T-helper 1 cell (primary cell): ENCODE measurements around the gene NAPEPLD.
"Not testable (repeated sequence)": the region's sequence is repeated elsewhere in the genome, so short reads cannot be mapped to it uniquely, and the experiment has no call there.

Source experiments
- DNase-seq, 5 donors: peaks; one replicate each; pipeline ENCODE4 v3.0.0-alpha.2; 2012 to 2020

Gene NAPEPLD

DNA sequence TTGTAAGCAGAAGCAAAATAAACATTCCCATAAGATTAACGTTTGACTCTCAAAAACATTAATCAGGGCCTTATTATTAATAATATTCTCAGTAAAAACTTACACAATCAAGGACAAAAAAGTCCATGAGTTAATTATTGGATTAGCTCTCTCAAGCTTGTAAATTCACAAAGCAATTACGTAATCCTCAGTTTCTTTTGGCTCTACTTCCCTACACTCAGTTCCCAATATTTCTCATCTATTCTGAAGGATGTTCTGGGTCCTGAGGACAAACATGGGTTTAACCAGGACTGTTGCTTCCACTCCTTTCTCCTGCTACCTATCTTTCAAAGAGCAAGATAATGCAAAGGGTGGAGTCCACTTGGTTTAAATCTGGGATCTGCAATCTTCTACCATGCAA is 89.4 kb downstream of the NAPEPLD start:
- no peak for DNase-seq

DNA sequence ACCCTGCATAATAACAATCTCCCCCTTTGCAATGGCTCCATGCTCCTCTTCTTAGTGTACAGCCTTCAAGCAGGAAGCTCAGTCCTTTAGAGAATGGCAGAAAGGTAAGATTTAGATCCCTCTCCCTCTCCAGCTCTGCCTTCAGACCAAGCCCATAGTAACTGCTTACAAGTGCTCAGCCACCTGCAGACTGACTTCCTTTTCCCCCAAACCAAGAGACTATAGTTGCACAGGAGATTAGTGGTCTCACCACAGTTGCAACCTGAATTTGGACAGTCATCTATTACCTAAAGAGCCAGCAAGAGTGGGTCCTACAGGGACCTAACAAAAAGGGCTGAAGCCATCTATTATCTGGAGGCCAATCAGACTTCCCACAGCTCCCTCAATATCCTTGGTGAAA is 90.8 kb downstream of the NAPEPLD start:
- no peak for DNase-seq

DNA sequence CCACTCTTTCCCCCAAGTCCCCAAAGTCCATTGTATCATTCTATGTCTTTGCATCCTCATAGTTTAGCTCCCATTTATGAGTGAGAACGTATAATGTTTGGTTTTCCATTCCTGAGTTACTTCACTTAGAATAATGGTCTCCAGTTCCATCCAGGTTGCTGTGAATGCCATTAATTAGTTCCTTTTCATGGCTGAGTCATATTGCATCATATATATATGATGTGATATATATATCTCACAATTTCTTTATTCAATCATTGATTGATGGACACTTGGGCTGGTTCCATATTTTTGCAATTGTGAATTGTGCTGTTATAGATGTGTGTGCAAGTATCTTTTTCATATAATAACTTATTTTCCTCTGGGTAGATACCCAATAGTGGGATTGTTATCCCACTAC is 92.9 kb downstream of the NAPEPLD start:
- not testable (repeated sequence) for DNase-seq

DNA sequence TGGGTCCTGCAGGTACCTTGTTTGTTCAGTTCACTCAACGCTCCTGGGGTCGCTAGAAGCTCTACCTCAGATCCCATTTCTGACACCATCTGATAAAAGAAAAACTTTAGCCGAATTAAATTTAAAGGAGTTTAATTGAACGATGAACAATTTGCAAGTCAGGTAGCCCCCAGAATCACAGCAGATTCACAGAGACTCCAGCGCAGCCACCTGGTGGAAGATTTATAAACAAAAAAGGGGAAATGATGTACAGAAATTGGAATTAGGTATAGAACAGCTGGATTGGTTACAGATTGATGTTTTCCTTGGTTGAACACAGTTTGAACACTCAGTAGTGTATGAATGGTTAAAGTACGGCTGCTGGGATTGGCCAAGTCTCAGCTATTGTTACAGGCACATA is 97.4 kb downstream of the NAPEPLD start:
- no peak for DNase-seq
